Measurements from ENCODE around the gene PDZD8.

The PDZD8 gene

DNA sequence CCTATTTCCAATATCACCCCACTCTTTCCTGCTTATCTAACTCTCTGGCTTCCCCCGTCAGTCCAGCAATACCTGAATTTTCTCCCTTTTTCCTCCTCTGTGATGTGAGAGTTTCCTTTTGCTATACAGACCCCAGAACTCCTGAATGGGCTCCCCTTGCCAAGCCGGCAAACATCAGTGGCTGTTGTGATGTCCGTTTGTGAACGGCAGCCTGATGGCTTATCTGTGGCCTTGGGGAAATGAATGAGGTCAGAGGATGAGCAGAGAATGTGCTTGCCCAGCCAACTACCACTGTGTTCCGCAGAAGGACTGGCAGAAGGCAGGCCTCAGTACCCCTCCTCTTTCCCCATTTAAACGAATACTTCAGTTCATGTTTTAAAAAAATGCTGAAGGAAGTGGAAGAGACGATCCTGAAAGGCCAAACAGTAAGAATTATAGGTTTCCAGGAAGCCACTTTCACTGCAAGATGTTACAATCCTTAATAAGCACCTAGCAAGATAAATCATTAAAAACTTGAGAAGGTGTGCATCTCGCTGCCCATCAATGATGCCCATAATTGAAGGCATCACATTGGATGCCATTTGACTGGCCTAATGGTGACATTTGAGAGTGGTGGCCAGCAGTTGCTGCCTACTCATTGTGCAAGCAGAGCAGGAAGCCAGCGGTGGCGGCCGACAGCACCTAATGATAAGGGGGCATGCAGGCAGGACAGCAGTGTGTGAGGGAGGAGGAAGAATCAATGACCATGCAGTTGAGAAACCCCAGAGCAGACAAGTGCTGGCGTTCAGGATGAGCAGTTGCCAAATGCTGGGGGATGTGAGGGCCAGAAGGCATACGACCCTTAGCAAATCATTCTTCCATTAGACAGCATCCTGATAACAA lies 102.8 kb downstream of the PDZD8 start:
- H3K4me3 Mint-ChIP-seq: no peak overlapping the region
- H3K4me1 Mint-ChIP-seq: no peaks in the 10 kb centered on the region

DNA sequence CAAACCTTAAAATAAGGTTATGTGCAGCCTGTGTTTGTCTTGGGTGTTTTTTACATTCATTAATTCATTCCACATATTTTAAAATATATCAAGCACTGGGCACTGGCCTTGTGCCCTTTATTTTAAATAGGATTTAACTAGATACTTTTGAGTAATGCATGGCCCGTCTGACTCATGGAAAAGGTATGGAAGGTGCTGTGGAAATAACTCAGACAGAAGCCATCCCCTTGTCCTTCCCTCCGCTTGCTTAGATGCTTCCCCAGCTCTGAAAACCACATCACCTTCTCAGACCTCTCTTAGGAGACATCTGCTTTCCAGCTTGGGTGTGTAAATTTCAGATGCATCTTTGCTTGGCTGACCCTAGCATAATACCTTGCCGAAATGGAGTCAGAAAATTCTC lies 103.8 kb downstream of the PDZD8 start:
- ATAC-seq (ENCODE audit: low read depth) (no peak), DNase-seq (ENCODE audit: low spot score in 2 of 2) (no peak)
- Mint-ChIP-seq H3K4me1 (no peaks in the 10 kb centered on the region), H3K27ac (no peak overlapping the region), H3K36me3 (no peaks in the 10 kb centered on the region), H3K4me3 (no peak overlapping the region), H3K27me3 (no peaks in the 10 kb centered on the region), H3K9me3 (no peaks in the 10 kb centered on the region)

More for the DNA sequence above, 102.8 kb downstream of the PDZD8 start:
- Mint-ChIP-seq H3K27me3 (no peaks in the 10 kb centered on the region), H3K9me3 (no peaks in the 10 kb centered on the region), H3K36me3 (no peaks in the 10 kb centered on the region), H3K27ac (no peak overlapping the region)
- no peak for ATAC-seq (ENCODE audit: low read depth)
- no peak for DNase-seq (ENCODE audit: low spot score in 2 of 2)

DNA sequence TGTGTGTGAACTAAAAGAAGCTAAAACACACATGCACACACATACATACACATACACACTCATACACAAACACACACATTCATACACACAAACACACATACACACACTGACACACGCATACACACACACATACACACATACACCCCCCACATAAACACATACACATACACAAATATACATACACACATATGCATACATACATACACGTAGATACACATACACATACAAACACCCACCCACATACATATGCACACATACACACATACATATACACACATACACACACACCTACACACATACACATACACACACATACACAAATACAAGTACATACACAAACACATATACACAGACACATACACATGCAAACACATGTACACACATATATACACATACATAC lies 106.3 kb downstream of the PDZD8 start:
- H3K27me3 Mint-ChIP-seq: peaks cover 1% of the 10 kb centered on the region
- ATAC-seq (ENCODE audit: low read depth) (no peak), DNase-seq (ENCODE audit: low spot score in 2 of 2) (no peak)
- no peak overlapping the region for H3K27ac Mint-ChIP-seq
- no peak overlapping the region for H3K4me3 Mint-ChIP-seq
- no peaks in the 10 kb centered on the region for H3K9me3 Mint-ChIP-seq
- no peaks in the 10 kb centered on the region for H3K4me1 Mint-ChIP-seq
- H3K36me3 Mint-ChIP-seq: no peaks in the 10 kb centered on the region

DNA sequence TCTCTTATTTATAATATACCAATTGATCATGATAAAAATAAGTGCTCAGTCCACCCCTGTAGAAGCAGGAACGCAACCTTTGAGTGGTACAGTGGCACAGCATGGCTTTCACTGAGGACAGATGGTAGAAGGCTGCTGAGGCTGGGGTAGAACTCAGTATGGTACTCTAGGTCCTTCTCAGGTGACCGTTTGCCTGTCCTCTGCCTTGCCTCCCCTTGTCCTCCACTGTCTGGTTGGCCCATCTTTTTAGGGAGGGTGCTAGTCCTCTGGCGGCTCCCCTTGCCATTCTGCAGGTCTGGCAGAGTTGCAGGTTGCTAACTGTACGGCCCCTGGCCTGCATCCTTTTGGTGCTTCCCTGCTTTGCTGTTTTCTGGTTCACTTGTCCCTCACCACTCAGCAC lies 107.0 kb downstream of the PDZD8 start:
- no peaks in the 10 kb centered on the region for H3K4me1 Mint-ChIP-seq

DNA sequence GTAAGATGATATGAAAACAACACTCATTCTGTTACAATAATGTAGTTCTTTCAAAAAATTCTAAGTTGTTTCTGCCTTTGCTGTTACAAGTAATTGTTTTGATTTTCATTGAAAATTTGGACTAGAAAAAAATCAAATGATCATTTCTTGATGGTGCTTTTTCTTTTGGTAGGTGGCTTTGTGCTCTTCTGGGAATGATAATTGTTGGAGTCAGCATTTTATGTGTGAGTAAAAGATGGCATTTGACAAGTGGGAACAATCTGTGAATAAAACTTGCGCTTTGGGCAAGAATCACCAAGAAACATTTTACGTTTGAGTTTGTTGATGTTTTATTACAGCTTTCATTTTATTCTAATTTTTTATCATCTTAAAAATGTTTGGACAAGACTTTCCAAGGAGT lies 108.4 kb downstream of the PDZD8 start:
- H3K36me3 Mint-ChIP-seq: no peaks in the 10 kb centered on the region
- no peak overlapping the region for H3K27ac Mint-ChIP-seq
- H3K4me1 Mint-ChIP-seq: no peaks in the 10 kb centered on the region
- no peak overlapping the region for H3K4me3 Mint-ChIP-seq
- H3K27me3 Mint-ChIP-seq: peaks cover 3% of the 10 kb centered on the region
- H3K9me3 Mint-ChIP-seq: no peaks in the 10 kb centered on the region
- ATAC-seq (ENCODE audit: low read depth) (no peak), DNase-seq (ENCODE audit: low spot score in 2 of 2) (no peak)

More for the DNA sequence above, 107.0 kb downstream of the PDZD8 start:
- peaks cover 1% of the 10 kb centered on the region for H3K27me3 Mint-ChIP-seq
- ATAC-seq (ENCODE audit: low read depth) (no peak), DNase-seq (ENCODE audit: low spot score in 2 of 2) (no peak)
- no peaks in the 10 kb centered on the region for H3K36me3 Mint-ChIP-seq
- no peak overlapping the region for H3K27ac Mint-ChIP-seq
- no peaks in the 10 kb centered on the region for H3K9me3 Mint-ChIP-seq
- H3K4me3 Mint-ChIP-seq: no peak overlapping the region

DNA sequence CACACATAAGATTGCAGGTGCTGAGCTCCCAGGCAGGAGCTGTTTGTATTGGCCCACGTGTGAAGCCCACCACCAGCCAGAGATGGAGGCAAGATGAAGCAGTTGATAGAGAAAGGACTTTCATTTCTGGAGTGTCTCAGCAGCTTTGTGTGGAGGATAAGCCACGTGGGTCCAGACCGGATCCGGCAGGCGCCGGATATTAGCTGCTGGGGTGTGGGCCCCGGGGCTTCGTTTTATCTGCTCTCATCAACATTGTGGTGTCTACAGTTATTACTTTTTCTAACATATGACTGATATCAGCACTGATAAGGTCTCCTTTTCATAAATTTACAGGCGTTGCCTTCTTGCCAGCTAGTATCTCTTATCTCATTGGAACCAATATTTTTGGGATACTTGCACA lies 108.8 kb downstream of the PDZD8 start:
- Mint-ChIP-seq H3K9me3 (no peaks in the 10 kb centered on the region), H3K4me3 (no peak overlapping the region), H3K36me3 (no peaks in the 10 kb centered on the region), H3K27ac (no peak overlapping the region), H3K4me1 (no peaks in the 10 kb centered on the region), H3K27me3 (peaks cover 6% of the 10 kb centered on the region)
- DNase-seq (ENCODE audit: low spot score in 2 of 2) (no peak), ATAC-seq (ENCODE audit: low read depth) (no peak)

DNA sequence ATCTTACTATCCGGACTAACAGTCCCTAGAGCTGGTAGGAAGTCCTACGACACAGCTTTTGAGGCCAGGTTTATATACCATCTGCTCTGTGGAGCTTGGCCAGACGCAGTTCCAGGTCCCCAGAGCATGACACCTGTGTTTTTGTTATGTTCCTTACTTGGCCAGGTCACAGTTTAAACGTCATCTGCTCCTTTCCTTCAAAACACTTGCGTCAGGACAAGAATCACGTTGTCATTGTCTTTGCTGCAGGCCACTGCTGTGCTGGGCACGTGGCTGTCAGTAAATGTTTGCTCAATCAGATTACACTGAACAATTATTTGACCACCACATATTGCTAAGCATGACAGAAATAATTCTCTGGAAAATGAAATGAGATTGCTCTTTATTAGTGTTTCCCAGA lies 110.5 kb downstream of the PDZD8 start:
- no peaks in the 10 kb centered on the region for H3K9me3 Mint-ChIP-seq
- H3K27me3 Mint-ChIP-seq: peaks cover 10% of the 10 kb centered on the region
- DNase-seq (ENCODE audit: low spot score in 2 of 2): no peak
- no peaks in the 10 kb centered on the region for H3K36me3 Mint-ChIP-seq
- no peak overlapping the region for H3K27ac Mint-ChIP-seq
- H3K4me1 Mint-ChIP-seq: no peaks in the 10 kb centered on the region
- ATAC-seq (ENCODE audit: low read depth): no peak
- no peak overlapping the region for H3K4me3 Mint-ChIP-seq

DNA sequence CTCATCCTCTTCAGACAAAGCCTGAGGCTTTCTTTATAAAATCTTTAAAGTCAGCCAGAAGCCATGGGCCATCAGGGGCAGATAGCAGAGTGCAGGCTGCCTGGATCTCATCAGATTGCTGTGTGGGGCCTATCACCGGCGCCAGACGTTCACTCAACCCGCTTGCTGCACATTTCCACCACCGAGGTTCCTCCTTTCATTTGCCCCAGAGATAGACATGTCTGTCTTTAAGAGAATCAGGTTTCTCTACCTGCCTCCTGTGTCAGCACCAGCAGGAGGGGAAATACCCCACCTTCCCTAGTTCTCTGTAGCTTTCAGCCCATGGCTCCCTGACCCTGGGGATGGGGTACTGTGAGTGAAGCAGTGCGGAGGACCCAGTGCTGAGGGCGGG lies 112.3 kb downstream of the PDZD8 start:
- peaks cover 16% of the 10 kb centered on the region for H3K27me3 Mint-ChIP-seq
- DNase-seq (ENCODE audit: low spot score in 2 of 2): no peak
- H3K4me3 Mint-ChIP-seq: no peak overlapping the region
- H3K36me3 Mint-ChIP-seq: no peaks in the 10 kb centered on the region
- H3K9me3 Mint-ChIP-seq: no peaks in the 10 kb centered on the region
- ATAC-seq (ENCODE audit: low read depth): no peak
- peaks cover 3% of the 10 kb centered on the region for H3K4me1 Mint-ChIP-seq
- H3K27ac Mint-ChIP-seq: no peak overlapping the region

DNA sequence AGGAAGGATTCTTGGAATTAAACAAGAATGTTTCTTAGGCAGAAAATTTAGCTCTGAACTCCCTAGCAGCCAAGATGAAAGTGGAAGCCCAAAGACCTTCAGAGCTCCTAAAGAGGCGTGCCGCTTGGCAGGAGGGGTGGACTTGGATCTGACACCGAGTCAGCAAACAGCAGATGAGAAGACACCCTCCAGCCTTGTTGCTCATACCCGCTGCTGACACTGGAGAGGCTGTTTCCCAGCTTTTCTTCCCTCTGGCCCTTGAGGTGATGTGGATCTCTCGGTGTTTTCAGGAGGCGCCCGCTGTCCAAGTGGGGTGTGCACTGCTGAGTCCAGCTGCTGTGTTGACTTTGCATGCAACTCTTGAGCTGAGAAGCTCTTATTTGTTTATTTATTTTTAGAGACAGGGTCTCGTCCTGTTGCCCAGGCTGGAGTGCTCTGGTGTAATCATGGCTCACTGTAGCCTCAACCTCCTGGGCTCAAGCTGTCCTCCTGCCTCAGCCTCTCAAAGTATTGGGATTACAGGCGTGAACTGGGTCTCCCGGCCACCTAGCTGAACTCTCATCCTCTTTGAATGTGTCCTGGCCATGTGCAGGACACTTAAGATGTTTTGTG lies 112.8 kb downstream of the PDZD8 start:
- H3K4me1 Mint-ChIP-seq: peaks cover 3% of the 10 kb centered on the region
- peaks cover 16% of the 10 kb centered on the region for H3K27me3 Mint-ChIP-seq
- DNase-seq (ENCODE audit: low spot score in 2 of 2) (no peak), ATAC-seq (ENCODE audit: low read depth) (no peak)
- H3K36me3 Mint-ChIP-seq: no peaks in the 10 kb centered on the region
- H3K27ac Mint-ChIP-seq: no peak overlapping the region
- no peaks in the 10 kb centered on the region for H3K9me3 Mint-ChIP-seq
- H3K4me3 Mint-ChIP-seq: no peak overlapping the region

DNA sequence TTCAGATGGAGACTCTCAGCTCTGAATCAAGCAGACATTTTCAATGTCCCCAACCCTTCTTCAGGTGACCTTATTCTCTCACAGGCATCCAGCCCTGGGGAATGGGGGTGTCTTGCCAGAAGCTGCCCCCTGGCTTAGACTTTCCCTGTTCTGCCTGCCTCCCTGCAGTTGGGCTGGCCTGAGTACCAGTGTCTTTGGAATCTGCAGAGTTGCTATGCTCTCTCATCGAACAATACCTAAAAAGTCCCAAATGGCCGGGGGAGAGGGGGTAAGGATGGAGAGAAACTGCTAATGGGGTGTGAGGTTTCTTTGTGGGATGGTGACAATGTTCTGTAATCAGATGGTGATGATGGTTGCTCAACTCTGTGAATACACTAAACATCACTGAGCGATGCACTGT lies 113.7 kb downstream of the PDZD8 start:
- Mint-ChIP-seq H3K36me3 (no peaks in the 10 kb centered on the region), H3K9me3 (no peaks in the 10 kb centered on the region), H3K4me3 (no peak overlapping the region), H3K4me1 (peaks cover 3% of the 10 kb centered on the region), H3K27me3 (peaks cover 16% of the 10 kb centered on the region), H3K27ac (no peak overlapping the region)
- DNase-seq (ENCODE audit: low spot score in 2 of 2) (no peak), ATAC-seq (ENCODE audit: low read depth) (no peak)

DNA sequence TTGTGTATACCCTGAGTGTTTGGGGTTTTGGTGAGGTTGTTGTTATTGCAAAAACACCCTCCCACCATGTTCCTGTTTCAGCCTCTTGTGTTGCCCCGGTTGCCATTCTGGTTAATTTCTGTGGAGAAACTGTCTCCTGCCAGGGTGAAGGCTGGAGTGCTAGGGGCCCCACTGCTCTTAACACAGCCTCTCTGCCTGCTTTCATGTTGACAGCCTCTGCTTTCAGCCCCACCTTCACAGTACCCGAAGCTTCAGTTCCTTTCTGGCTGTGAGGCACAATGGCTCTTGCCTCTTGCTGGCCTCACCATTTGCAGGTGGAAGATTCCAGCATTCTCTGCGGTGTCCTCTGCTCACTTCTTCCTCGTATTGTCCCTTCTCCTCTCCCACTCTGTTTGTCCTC lies 115.2 kb downstream of the PDZD8 start:
- peaks cover 3% of the 10 kb centered on the region for H3K4me1 Mint-ChIP-seq
- DNase-seq (ENCODE audit: low spot score in 2 of 2) (no peak), ATAC-seq (ENCODE audit: low read depth) (no peak)
- H3K9me3 Mint-ChIP-seq: no peaks in the 10 kb centered on the region
- peaks cover 16% of the 10 kb centered on the region for H3K27me3 Mint-ChIP-seq
- H3K36me3 Mint-ChIP-seq: no peaks in the 10 kb centered on the region
- no peak overlapping the region for H3K4me3 Mint-ChIP-seq
- no peak overlapping the region for H3K27ac Mint-ChIP-seq

DNA sequence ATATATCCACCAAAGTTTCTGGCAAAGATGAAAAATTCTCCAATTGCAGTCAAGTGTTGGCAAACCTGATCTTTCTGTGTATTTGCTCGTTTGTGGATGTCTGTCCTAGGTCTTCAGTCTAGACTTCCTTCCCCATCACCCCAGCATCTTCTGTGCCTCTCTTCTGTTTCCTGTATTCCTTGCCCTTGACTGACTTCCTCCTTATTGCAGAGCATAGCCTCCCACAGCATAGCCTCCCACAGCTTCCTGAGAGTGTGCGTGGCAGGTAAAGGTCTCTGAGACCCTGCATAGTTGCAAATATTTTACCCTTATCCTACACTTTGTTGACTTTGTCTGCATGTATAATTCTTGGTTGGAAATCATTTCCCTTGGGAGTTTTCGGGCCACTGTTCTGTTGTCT lies 116.0 kb downstream of the PDZD8 start:
- no peak for ATAC-seq (ENCODE audit: low read depth)
- Mint-ChIP-seq H3K27ac (no peak overlapping the region), H3K9me3 (no peaks in the 10 kb centered on the region), H3K4me3 (no peak overlapping the region), H3K36me3 (no peaks in the 10 kb centered on the region), H3K27me3 (peaks cover 15% of the 10 kb centered on the region), H3K4me1 (peaks cover 3% of the 10 kb centered on the region)
- DNase-seq (ENCODE audit: low spot score in 2 of 2): no peak

DNA sequence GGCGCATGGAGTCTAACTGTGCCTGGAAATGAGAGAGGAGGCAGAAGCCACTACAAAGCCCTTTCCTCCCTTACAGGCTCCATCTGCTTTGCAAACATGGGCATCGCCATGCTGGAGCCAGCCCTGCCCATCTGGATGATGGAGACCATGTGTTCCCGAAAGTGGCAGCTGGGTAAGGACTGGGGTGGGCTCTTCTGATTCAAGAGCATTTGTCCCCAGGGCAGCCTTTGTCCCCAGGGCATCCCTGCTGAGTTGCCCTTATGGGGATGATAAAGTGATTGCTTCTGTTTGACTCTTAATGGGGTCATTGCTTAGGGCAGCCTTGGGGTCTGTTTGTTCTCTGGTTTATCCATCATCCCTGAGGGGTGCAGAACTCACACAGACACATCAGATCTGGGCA lies 117.5 kb downstream of the PDZD8 start:
- Mint-ChIP-seq H3K36me3 (no peaks in the 10 kb centered on the region), H3K4me3 (no peak overlapping the region), H3K27ac (no peak overlapping the region), H3K27me3 (peaks cover 18% of the 10 kb centered on the region), H3K9me3 (no peaks in the 10 kb centered on the region), H3K4me1 (peaks cover 3% of the 10 kb centered on the region)
- ATAC-seq (ENCODE audit: low read depth) (no peak), DNase-seq (ENCODE audit: low spot score in 2 of 2) (no peak)

DNA sequence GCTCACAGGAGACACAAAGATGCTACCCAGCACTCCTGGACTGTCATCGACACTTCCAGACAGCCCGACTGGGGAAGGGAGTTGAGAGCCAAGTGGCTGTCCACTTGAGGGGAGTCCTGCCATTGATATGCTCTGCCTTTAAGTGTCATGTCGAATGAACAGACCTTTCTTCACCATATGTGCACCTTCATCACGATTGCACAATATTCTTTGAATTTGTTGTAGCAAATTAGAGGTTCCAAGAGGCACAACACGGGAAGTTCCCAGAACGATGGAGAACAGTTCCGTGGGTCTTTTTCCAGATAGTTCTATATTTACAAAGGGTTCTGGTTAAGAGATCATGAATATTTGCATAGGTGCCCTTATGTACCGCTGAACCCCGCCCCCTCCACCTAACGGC lies 118.3 kb downstream of the PDZD8 start:
- no peak for ATAC-seq (ENCODE audit: low read depth)
- peaks cover 3% of the 10 kb centered on the region for H3K4me1 Mint-ChIP-seq
- no peaks in the 10 kb centered on the region for H3K9me3 Mint-ChIP-seq
- H3K36me3 Mint-ChIP-seq: no peaks in the 10 kb centered on the region
- H3K27me3 Mint-ChIP-seq: peaks cover 16% of the 10 kb centered on the region
- H3K27ac Mint-ChIP-seq: no peak overlapping the region
- no peak overlapping the region for H3K4me3 Mint-ChIP-seq
- DNase-seq (ENCODE audit: low spot score in 2 of 2): no peak
